Endothelial cell of umbilical vein (primary cell): ENCODE measurements around the gene MNS1. TPM values are rescaled to one million over a fixed set of nuclear protein-coding genes. Genes with fewer than 3 reads are reported as not detected.

Experiments used
- BruUV-seq: library from RNA; stranded (reverse); fragments of 400-500 nt; replicated peaks from 2 replicates; lab custom pipeline; 2021; lab: Mats Ljungman, UMichigan
- CTCF ChIA-PET: fragments of 300-600, 350-600 bp; sonication (Branson Sonifier 250); formaldehyde crosslinking; loops from one replicate; lab custom pipeline; 2021; ENCODE audit warnings: antibody characterized with exemption, inconsistent platforms; lab: Charles Lee
- POLR2A ChIA-PET: fragments of 300-600, 350-600 bp; sonication (Branson Sonifier 250); formaldehyde crosslinking; loops from one replicate; lab custom pipeline; 2021; ENCODE audit warnings: antibody characterized with exemption, inconsistent platforms; lab: Charles Lee
- DNase-seq: peaks from one replicate; pipeline ENCODE4 v3.0.0-alpha.2; 2011; ENCODE audit warnings: low read depth, low spot score
- FAIRE-seq: peaks from 2 replicates; lab custom pipeline; 2011; peaks lifted over from hg19 to GRCh38; lab: Jason Lieb, UNC
- H2AFZ ChIP-seq: 2 replicates; pipeline ENCODE4 v1.6.0; 2012; ENCODE audit warnings: low read depth, low read length, control low read depth, inconsistent platforms
- H3K27ac ChIP-seq: 2 replicates; pipeline ENCODE4 v1.5.1; 2011; ENCODE audit warnings: low read depth, mild to moderate bottlenecking, control low read depth, low read length, moderate library complexity; ENCODE audit not compliant: insufficient read depth
- H3K27me3 ChIP-seq, 2 experiments: 2 replicates each; pipeline versions ENCODE4 v1.6.0 to v1.6.1; 2011; ENCODE audit warnings: low read length in 2 of 2, mixed read lengths in 1 of 2; ENCODE audit not compliant: control insufficient read depth in 2 of 2, insufficient read depth in 2 of 2
- H3K36me3 ChIP-seq, 2 experiments: 2 replicates in 1 of 2; 3 replicates in 1 of 2; pipeline ENCODE4 v1.5.1; 2011; ENCODE audit warnings: low read length in 2 of 2, mild to moderate bottlenecking in 1 of 2, moderate library complexity in 1 of 2; ENCODE audit not compliant: control insufficient read depth in 2 of 2, insufficient read depth in 2 of 2; ENCODE audit errors: extremely low read depth in 1 of 2
- H3K4me1 ChIP-seq: 3 replicates; pipeline ENCODE4 v1.5.1; 2011; ENCODE audit warnings: mild to moderate bottlenecking, low read length; ENCODE audit not compliant: control insufficient read depth, insufficient read depth; ENCODE audit errors: extremely low read depth
- H3K4me2 ChIP-seq: 2 replicates; pipeline ENCODE4 v1.6.1; 2011; ENCODE audit warnings: low read length, control low read depth, mixed read lengths; ENCODE audit not compliant: insufficient read depth
- H3K4me3 ChIP-seq, 3 experiments: fragments of 200-600 bp in 1 of 3; sonication (generic), shearing (Covaris generic) in 1 of 3; replicated peaks in 1 of 3; 2 replicates each; pipeline ENCODE4 v1.5.1; 2011 to 2016; ENCODE audit warnings: control low read depth in 3 of 3, low read length in 3 of 3, mild to moderate bottlenecking in 2 of 3, inconsistent platforms in 1 of 3, low read depth in 1 of 3, moderate library complexity in 1 of 3; ENCODE audit not compliant: insufficient read depth in 1 of 3
- H3K79me2 ChIP-seq: 2 replicates; pipeline ENCODE4 v1.6.0; 2012; ENCODE audit warnings: low read length, inconsistent platforms; ENCODE audit not compliant: control insufficient read depth, insufficient read depth
- H3K9ac ChIP-seq: replicated peaks from 2 replicates; pipeline ENCODE3; 2011; ENCODE audit warnings: low read length, control low read depth; ENCODE audit not compliant: insufficient read depth; ENCODE audit errors: extremely low read depth
- H3K9me1 ChIP-seq: replicated peaks from 3 replicates; pipeline ENCODE4 v1.6.0; 2011; ENCODE audit warnings: mild to moderate bottlenecking, low read length; ENCODE audit not compliant: control insufficient read depth, insufficient read depth; ENCODE audit errors: extremely low read depth
- H3K9me3 ChIP-seq: replicated peaks from 2 replicates; pipeline ENCODE4 v1.5.1; 2012; ENCODE audit warnings: low read length, inconsistent platforms; ENCODE audit not compliant: control insufficient read depth, insufficient read depth
- H4K20me1 ChIP-seq: replicated peaks from 2 replicates; pipeline ENCODE3; 2011; ENCODE audit warnings: mild to moderate bottlenecking, low read length; ENCODE audit not compliant: control insufficient read depth, insufficient read depth; ENCODE audit errors: extremely low read depth
- CTCF ChIP-seq, 2 donors: IDR thresholded peaks; 1 replicate in 1 of 2; 2 replicates in 1 of 2; pipeline ENCODE4 v1.5.1; 2011; ENCODE audit warnings: low read length in 2 of 2, mild to moderate bottlenecking in 2 of 2, moderate library complexity in 2 of 2, control low read depth in 1 of 2, inconsistent platforms in 1 of 2, low read depth in 1 of 2; ENCODE audit not compliant: insufficient read depth in 1 of 2; ENCODE audit errors: extremely low read depth in 1 of 2
- EZH2 ChIP-seq: IDR thresholded peaks from 2 replicates; pipeline ENCODE4 v1.6.1; 2012; ENCODE audit warnings: borderline replicate concordance, low read depth, mild to moderate bottlenecking, moderate library complexity, low read length, inconsistent platforms; ENCODE audit not compliant: severe bottlenecking
- FOS ChIP-seq: IDR thresholded peaks from 2 replicates; pipeline ENCODE4 v1.6.1; 2011; ENCODE audit warnings: mild to moderate bottlenecking, low read length, moderate library complexity, borderline replicate concordance; ENCODE audit not compliant: insufficient read depth
- GATA2 ChIP-seq: IDR thresholded peaks from 2 replicates; pipeline ENCODE4 v1.7.0; 2011; ENCODE audit warnings: low read depth, mild to moderate bottlenecking, moderate library complexity, mixed read lengths, low read length; ENCODE audit not compliant: insufficient read length, insufficient read depth
- JUN ChIP-seq: IDR thresholded peaks from 2 replicates; pipeline ENCODE4 v1.6.1; 2011; ENCODE audit warnings: borderline replicate concordance, low read depth; ENCODE audit not compliant: insufficient read length, insufficient read depth
- MYC ChIP-seq: IDR thresholded peaks from one replicate; pipeline ENCODE4 v1.6.1; 2011; ENCODE audit warnings: mild to moderate bottlenecking, low read depth, low read length
- POLR2A ChIP-seq: IDR thresholded peaks from 2 replicates; pipeline ENCODE4 v1.6.1; 2012; ENCODE audit warnings: low read depth, mild to moderate bottlenecking, control low read depth, low read length
- POLR2AphosphoS5 ChIP-seq: IDR thresholded peaks from 2 replicates; pipeline ENCODE4 v1.6.1; 2012; ENCODE audit warnings: low read depth, mild to moderate bottlenecking, control low read depth, low read length, moderate library complexity; ENCODE audit not compliant: insufficient read depth
- dilution Hi-C: fragments of 300-500 bp; cut with MboI; formaldehyde crosslinking; loops from one replicate; pipeline ENCODE4 v1.15.0; 2019; ENCODE audit warnings: low sequenced_read_pairs; ENCODE audit not compliant: extremely low pct_ligation_motif_present
- intact Hi-C: fragments of 100-400 bp; cut with micrococcal nuclease; formaldehyde crosslinking; loops from one replicate; pipeline ENCODE4 v1.10.0; 2022
- polyA plus RNA-seq, 4 experiments: library from polyadenylated mRNA; depleted of rRNA in 3 of 4; stranded (reverse) in 3 of 4; unstranded in 1 of 4; fragments of >200 nt; gene quantifications; 2 replicates each; pipeline versions ENCODE4 v1.2.1 to v1.2.3, GENCODE V29; 2011 to 2012; ENCODE audit warnings: missing spikeins in 1 of 4
- total RNA-seq: library from RNA; stranded (reverse); gene quantifications from 2 replicates; pipeline ENCODE4 v1.2.3, GENCODE V29; 2021
- TF ChIP-seq, protein P1 (sequence below): IDR thresholded peaks from 2 replicates; pipeline ENCODE4 v1.6.1; 2011; ENCODE audit not compliant: insufficient read depth, insufficient read length

The MNS1 gene
- total and polyA plus RNA-seq, 2 donors (not counting 3 experiments of a cell fraction or from before 2014, with no cell fraction given): 0.25 to 2.6 TPM

DNA sequence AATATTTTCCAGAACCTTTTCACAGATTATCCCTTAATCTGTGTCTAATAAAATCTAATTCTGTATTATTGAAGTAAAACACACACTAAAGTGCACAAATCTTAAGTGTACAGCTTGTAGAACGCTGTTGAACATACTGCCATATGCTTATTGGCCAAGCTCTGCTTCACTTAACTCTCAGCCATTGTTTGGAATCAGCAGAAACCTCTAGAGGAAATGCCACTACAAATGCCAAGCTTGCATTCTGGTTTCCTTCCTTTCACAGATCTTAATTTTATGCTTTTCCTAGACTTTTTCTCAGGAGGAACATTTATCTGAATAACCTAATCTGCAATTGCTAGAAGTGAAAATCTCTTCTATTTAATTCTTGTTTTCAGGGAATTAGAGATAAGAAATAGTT is 10.1 kb downstream of the MNS1 start:
- DNase-seq (peak; percentile 65), FAIRE-seq (peak; percentile 85)
- POLR2A ChIA-PET: no interaction called here
- no peak overlapping the region for H3K9ac ChIP-seq
- H3K27ac ChIP-seq: no peak overlapping the region
- peaks cover 8% of the 10 kb centered on the region for H3K4me1 ChIP-seq
- intact Hi-C loops (no loop called here), dilution Hi-C loops (no loop called here)
- H3K4me3 ChIP-seq: no peak overlapping the region
- peak overlapping the region; percentile 27 for H2AFZ ChIP-seq
- H3K36me3 ChIP-seq: no peaks in the 10 kb centered on the region
- H3K79me2 ChIP-seq: no peaks in the 10 kb centered on the region
- H4K20me1 ChIP-seq: no peaks in the 10 kb centered on the region
- H3K9me3 ChIP-seq: no peaks in the 10 kb centered on the region
- CTCF ChIA-PET: interaction anchor here (0.7 to 1.9 kb wide), 4 partner anchors 10 to 203 kb away, joined by 3 to 7 read pairs (median 4); partner anchors contain the start of gene MNS1
- BruUV-seq: no TSS peak
- no peaks in the 10 kb centered on the region for H3K9me1 ChIP-seq
- no peaks in the 10 kb centered on the region for H3K27me3 ChIP-seq
- TF ChIP-seq JUN: no peak
- TF ChIP-seq MYC: no peak
- no peak for TF ChIP-seq POLR2A
- peak overlapping the region; percentile 49 for H3K4me2 ChIP-seq

- Histone ChIP-seq H3K9me1 (no peaks in the 10 kb centered on the region), H3K9me3 (no peaks in the 10 kb centered on the region), H3K4me1 (no peaks in the 10 kb centered on the region), H3K4me2 (no peak overlapping the region), H3K79me2 (no peaks in the 10 kb centered on the region), H3K36me3 (no peaks in the 10 kb centered on the region), H3K4me3 (no peak overlapping the region), H3K27ac (no peak overlapping the region), H2AFZ (no peak overlapping the region), H3K9ac (no peak overlapping the region), H4K20me1 (no peaks in the 10 kb centered on the region), H3K27me3 (no peaks in the 10 kb centered on the region)
- no TSS peak for BruUV-seq
- peak; percentile 4 for FAIRE-seq
- CTCF ChIA-PET: no interaction called here
- intact Hi-C loops: no loop called here
- DNase-seq: no peak
- POLR2A ChIA-PET: no interaction called here
- TF ChIP-seq CTCF (IDR thresholded peaks at IDR 0.05; ENCODE audit: extremely low read depth in 1 of 2, insufficient read depth in 1 of 2, low read depth in 1 of 2, low read length in 2 of 2): no peak
- TF ChIP-seq POLR2A: no peak
- no peak for TF ChIP-seq FOS
- no peak for TF ChIP-seq GATA2
- no peak for TF ChIP-seq POLR2AphosphoS5
- TF ChIP-seq, protein P1, sequence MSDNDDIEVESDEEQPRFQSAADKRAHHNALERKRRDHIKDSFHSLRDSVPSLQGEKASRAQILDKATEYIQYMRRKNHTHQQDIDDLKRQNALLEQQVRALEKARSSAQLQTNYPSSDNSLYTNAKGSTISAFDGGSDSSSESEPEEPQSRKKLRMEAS: no peak
- no peak for TF ChIP-seq JUN
- no peak for TF ChIP-seq EZH2
- no peak for TF ChIP-seq MYC
- dilution Hi-C loops: no loop called here
Observed at GRCh38 chr15:56445746-56446145, 19.2 kb downstream of the MNS1 start.
